DMS153 treated with DMSO at 0.1 percent for 48 hours (cell line): ENCODE measurements around the gene HMX3.

Experiments
- DNase-seq: peaks from one replicate; lab custom pipeline; 2025; ENCODE audit not compliant: unreplicated experiment; lab: John Stamatoyannopoulos, UW

HMX3 gene

GRCh38 chr10:123134343-123134914, 1.3 kb upstream of the HMX3 start:
- DNase-seq = no peak

DNA sequence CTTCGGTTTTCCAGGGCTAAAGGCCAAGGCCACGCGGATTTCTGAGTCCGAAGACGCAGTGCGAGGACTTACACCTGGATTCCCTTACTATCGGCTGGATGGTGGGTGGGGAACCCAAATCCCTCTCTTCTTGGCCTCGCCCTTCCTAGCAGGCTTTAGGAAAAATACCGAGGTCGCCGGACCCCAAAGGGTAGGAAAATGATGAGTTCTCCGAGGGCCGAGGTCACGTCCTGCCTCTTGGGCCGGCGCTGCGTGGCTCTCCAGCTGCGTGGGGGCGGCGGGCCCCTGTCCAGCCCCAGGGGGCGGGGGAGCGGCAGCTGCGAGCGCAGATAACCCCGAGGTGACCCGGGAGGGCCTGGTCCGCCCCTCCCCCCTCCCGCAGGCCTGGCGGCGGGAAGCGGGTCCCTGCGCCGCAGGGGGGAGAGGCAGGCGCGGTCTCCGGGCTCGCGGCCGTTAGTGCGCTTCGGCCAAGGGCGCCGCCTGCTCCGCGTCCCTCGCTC, 805 bp upstream of the HMX3 start:
- DNase-seq = no peak

DNA sequence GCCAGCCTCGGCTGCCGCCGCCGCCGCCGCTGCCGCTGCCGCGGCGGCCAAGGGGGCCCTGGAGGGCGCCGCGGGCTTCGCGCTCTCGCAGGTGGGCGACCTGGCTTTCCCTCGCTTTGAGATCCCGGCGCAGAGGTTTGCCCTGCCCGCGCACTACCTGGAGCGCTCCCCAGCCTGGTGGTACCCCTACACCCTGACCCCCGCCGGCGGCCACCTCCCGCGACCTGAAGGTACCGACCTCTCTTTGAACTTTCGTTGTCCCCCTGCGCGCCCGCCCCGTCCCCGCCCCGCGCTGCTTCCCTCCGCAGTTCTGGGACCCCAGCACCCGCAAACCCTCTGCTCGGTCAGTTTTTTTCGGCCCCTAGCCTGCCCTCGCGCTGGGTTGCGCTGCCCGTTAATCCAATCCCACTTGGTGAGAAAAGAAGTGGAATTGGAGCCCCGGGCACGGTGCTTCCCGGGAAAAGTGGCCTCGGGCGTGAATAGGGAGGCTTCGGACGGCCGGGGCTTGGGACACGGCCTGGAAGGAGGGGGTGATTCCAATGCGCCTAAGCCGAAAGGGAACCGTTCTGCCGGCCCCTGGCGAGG, 543 bp downstream of the HMX3 start:
- no peak for DNase-seq

DNA sequence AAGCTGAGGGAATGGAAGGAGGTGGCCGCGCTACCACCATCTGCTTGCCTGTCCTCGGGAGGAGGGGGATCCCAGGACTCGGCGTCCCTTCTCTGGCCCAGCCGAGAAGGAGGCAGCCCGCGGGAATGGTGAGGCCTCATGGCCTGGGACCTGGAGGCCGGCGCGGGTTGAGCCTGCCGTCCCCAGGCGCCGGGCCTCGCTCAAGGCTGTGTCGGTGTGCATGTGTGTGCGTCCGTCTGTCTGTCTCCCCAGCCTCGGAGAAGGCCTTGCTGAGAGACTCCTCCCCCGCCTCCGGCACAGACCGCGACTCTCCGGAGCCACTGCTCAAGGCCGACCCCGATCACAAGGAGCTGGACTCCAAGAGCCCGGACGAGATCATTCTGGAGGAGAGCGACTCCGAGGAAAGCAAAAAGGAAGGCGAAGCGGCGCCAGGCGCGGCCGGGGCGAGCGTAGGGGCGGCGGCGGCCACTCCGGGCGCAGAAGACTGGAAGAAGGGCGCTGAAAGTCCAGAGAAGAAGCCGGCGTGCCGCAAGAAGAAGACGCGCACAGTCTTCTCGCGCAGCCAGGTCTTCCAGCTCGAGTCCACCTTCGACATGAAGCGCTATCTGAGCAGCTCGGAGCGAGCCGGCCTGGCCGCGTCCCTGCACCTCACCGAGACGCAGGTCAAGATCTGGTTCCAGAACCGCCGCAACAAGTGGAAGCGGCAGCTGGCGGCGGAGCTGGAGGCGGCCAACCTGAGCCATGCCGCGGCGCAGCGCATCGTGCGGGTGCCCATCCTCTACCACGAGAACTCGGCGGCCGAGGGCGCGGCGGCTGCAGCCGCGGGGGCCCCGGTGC, 1.3 kb downstream of the HMX3 start:
- no peak for DNase-seq

DNA sequence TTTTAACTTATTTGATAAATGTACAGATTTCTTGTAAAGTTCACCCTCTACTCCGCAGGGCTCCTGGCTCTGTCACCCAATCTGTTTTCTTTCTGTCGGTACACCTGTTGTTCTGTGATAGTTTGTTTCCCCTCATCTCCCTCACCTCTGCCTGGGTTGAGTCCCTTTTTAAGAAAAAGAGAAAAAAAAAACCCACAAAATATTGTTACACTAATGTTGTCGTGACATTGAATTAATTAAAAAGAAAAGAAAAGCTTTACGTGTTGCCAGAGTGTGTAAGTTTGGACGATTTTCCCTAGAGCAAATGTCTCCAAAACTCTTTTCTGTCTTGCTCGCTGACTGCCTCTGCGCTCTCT, 3.4 kb downstream of the HMX3 start:
- no peak for DNase-seq

DNA sequence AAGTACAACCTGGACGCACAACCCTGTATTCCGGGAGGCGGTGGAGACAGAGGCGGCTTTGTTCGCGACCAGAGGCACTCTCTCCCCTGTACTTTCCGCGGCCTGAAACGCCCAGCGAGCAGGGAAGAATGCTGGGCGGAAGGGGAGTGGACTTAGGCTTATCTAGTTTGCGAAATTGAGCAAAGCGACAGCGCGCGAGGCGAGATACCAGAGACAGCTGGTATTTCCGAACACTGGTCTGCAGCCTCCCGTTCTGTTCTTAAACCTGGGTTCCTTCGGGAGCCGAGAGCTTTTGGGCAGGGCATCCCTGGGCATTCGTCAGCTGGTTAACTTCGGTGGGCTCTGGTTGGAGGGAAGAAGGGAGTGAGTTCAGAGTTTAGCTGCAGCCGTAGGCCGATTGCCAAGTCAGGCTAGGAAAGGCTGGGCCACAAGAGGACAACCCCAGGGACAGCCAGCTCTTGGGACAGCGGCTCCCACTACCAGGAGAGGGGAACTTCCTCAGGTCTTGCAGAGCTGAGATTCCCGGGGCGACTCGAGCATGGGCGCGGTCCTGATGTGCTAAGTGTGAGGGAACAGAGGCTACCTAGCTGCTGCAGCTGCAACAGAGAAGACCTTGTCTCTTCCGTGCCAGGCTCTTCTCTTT, 3.9 kb downstream of the HMX3 start:
- no peak for DNase-seq

DNA sequence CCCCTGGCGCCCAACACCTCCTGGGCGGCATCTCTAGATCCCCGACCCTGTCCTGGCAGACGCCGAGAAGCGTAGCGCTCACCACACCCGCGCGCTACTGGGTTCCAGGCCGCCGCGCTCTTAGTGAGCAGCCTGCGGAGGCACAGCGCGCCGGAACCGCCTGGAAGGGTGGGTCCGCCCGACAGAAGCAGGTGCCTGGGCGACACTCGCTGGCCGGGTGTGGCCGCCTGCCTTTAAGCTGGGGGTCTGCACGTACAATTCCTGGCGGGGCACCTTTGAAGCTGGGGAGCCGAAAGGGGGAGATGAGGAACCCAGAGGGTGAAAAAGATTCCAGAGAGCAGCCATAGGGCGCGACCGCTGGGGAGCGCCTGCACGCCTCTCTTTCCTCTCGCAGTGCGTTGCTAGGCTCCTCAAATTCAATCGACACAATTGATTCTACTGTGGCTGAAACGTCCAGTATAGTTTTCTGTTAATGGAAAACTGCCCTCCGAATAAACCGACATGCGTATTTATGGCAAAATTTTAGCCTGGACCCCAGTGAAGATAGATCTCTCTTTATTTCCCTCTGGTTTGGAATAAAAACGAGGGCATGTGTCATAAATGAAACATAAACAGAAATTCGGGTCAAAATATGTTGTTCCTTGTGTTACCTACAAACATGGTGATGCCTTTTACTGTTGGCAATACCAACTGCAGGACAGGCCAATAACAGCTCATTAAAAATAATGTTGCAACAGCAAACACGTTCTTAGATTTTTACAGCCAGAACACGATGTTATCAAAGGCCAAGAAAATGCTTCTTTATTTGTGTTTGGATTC, 4.6 kb downstream of the HMX3 start:
- no peak for DNase-seq

GRCh38 chr10:123140983-123141390, 5.2 kb downstream of the HMX3 start:
- no peak for DNase-seq

GRCh38 chr10:123141791-123142700, 6.3 kb downstream of the HMX3 start:
- no peak for DNase-seq

DNA sequence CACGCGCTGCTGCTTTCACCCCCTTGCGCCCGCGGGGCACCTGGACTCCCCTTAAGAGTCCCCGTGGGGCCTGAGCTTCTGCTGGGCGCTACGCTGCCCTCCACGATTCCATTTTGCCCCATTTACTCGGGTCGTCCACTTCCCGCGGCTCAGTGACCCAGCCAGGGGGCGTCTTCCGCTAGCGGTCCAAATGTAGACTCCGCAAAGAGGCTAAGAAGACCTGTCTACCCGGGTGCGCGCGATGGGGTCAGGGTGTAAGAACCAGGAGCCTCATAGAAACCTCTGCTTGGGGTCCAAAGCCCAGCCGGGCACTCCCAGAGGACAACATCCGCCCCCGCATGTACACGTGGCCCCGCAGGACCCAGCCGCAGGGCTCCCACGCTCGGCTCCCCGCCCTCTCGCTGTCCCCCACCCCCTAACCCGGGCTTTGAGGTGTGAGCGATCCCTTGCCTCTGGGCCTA, 7.0 kb downstream of the HMX3 start:
- DNase-seq = no peak

GRCh38 chr10:123143162-123143824, 7.5 kb downstream of the HMX3 start:
- DNase-seq = no peak

DNA sequence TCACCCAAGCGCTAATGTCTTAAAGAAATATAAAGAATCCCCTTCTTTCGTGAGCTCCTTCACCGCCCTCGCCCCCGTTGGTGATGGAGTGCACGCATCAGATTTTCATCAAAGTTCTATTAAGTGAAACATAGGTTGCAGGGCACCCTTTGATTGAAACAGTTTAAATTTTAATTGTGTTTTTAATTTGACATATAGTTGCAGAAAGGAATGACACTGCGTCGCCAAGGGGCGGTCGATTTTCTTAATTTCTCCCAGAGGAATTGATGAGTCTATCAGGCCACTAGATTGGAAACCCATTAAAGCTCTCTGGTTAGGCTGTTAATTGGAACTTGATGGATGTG, 8.0 kb downstream of the HMX3 start:
- no peak for DNase-seq

DNA sequence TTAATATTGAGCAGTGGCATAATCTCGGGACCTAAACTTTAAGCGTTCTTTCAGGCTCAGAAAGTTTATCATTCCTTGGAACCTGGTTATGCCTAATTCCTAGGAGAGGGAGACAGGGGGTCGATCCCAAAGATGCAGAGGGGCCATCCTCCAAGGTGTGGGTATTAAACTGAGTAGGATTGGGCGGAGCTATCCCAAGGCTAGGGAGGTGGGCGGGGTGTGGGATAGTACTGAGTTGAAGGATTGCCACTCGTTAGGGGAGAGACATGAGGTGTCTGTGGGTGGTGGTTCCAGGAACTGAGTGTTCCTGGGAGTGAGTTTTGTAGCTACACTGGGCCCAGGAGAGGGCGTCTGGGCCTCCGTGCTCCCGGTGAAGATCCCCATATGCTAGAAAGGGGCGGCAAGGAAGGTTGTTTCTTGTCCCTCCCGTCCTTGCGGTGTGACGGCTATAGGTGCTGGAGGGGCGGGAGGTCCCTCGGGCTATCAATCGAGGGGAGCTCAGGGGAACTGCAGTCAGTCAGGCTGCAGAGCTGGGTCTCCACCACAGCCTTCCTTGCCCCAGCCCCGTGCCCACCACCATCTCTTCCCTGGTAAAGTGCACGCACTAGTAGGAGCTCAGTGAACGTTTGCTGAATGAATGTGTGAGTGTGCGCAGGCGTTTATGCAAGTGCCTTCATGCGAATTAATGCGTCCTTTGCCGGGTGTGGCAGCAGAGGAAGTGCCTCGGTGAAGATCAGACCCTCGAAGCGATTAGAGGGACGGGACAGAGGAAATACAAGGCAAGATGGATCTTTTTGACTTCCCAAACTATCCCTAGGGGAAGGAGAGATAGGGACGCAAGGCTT, 9.1 kb downstream of the HMX3 start:
- no peak for DNase-seq

GRCh38 chr10:123145542-123146012, 9.8 kb downstream of the HMX3 start:
- DNase-seq = no peak

DNA sequence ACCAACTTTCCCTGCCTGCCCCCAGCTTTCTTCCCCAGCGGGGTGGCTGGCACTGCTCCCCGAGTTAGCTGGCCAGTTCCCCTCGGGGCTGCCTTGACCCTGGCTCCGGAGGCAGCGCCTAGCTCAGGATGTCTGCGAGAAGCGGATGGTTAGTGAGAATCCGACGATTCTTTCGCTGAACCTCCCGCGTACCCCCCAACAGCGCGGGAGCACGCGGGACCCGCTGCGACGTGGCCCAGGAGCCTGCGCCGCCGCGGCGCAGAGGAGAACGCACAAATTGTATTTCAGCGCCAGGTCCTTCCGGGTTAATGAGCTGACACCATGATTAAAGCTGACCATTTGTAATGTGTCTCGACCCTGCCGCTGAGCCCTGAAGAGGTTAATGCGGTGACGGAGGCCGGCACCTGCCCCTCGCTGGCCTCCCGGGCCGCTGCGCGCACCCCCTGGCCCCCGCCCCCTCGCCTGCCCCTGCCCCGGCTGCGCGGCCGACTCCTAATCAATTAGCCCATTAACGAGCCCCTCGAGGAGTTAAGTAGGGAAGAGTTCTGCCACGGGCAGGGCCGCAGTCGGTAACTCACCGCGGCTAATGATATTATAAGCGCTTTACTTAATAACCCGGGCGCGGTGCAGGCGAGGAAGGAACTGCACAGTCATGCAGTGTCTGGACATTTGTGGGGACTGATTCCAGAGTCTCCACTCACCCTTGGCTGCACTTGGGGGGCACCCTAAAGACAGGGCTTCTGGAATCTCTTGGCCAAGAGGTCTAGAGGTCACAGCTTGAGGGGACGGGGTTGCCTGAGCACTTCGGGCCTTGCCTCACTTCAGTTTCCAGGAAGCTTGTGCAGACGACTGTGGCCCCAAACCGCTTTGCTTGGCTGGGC, 10.5 kb downstream of the HMX3 start:
- no peak for DNase-seq

DNA sequence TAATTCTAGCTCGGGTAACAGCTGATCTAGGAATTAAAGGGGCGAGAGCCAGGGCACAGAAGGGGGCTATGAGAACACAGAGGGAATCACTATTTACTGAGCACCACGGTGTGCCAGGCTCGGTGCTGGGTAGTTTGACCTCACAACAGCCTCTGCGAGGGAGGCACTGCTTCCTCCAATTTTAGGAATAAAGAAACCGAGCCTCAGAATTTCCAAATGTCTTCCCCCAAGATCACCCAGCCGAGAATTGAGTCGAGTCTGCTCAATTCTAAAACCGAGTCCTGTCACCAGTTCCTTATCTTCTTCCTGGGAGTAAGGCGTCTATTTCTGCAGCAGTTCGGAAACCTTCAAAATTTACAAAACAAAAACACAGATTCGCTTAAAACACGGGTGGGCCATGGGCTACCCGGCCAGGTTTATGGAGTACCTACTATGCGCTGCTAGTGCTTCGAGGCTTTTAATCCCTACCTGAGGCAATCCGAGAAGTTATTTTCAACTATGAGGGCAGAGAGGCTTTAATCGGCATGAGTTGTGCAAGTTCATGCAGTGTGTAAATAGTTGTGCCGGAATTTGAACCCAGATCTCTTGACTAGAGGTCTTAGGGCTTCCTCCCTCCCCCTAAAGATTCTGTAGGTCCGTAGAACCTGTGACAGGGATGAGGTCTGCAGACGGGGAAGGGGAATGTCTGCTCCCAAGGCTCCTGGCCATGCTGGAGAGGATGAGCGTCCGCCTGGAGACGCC, 11.3 kb downstream of the HMX3 start:
- DNase-seq = no peak
